Left hindlimb (tissue), 1 donor: Measurements from ENCODE around the gene SRGN.

ENCODE experiments used
- DNase-seq: peaks from one replicate; pipeline ENCODE4 v3.0.0-alpha.2; 2018

SRGN gene

GRCh38 chr10:69061305-69062161 lies 26.4 kb upstream of the SRGN start:
- DNase-seq: no peak

- DNase-seq: no peak
Measured at GRCh38 chr10:69062901-69063300, 25.0 kb upstream of the SRGN start.

- no peak for DNase-seq
Measured at GRCh38 chr10:69064762-69065328, 23.1 kb upstream of the SRGN start.

GRCh38 chr10:69065406-69066361 lies 22.2 kb upstream of the SRGN start:
- no peak for DNase-seq

GRCh38 chr10:69067189-69067588 lies 20.7 kb upstream of the SRGN start:
- no peak for DNase-seq

- no peak for DNase-seq
Measured at GRCh38 chr10:69068549-69068948, 19.4 kb upstream of the SRGN start.

GRCh38 chr10:69069090-69070042 lies 18.5 kb upstream of the SRGN start:
- DNase-seq: no peak

GRCh38 chr10:69070951-69071350 lies 17.0 kb upstream of the SRGN start:
- DNase-seq: no peak

- no peak for DNase-seq
Measured at GRCh38 chr10:69071610-69072009, 16.3 kb upstream of the SRGN start.

GRCh38 chr10:69073026-69073425 lies 14.9 kb upstream of the SRGN start:
- DNase-seq: no peak

- no peak for DNase-seq
Measured at GRCh38 chr10:69073736-69074364, 14.1 kb upstream of the SRGN start.

- no peak for DNase-seq
Measured at GRCh38 chr10:69074532-69074931, 13.4 kb upstream of the SRGN start.

- no peak for DNase-seq
Measured at GRCh38 chr10:69075431-69075830, 12.5 kb upstream of the SRGN start.

- DNase-seq: no peak
Measured at GRCh38 chr10:69078311-69078710, 9.6 kb upstream of the SRGN start.

- no peak for DNase-seq
Measured at GRCh38 chr10:69080226-69080625, 7.7 kb upstream of the SRGN start.

- no peak for DNase-seq
Measured at GRCh38 chr10:69086001-69086509, 1.8 kb upstream of the SRGN start.

- no peak for DNase-seq
Measured at GRCh38 chr10:69088471-69088769, 517 bp downstream of the SRGN start.

- no peak for DNase-seq
Measured at GRCh38 chr10:69088801-69089501, 1.0 kb downstream of the SRGN start.

- no peak for DNase-seq
Measured at GRCh38 chr10:69089638-69090599, 2.0 kb downstream of the SRGN start.

- no peak for DNase-seq
Measured at GRCh38 chr10:69090685-69091084, 2.8 kb downstream of the SRGN start.
